ENCODE data around the gene MAPK10. TPM values are rescaled to one million over a fixed set of nuclear protein-coding genes. Genes with fewer than 3 reads are reported as not detected.

Gene MAPK10
- total and polyA plus RNA-seq, 10 of the 15 experiments (the other 5 are each of a cell fraction or from before 2014, with no cell fraction given) = 1.1 to 4.2 (median 2.4) TPM

DNA sequence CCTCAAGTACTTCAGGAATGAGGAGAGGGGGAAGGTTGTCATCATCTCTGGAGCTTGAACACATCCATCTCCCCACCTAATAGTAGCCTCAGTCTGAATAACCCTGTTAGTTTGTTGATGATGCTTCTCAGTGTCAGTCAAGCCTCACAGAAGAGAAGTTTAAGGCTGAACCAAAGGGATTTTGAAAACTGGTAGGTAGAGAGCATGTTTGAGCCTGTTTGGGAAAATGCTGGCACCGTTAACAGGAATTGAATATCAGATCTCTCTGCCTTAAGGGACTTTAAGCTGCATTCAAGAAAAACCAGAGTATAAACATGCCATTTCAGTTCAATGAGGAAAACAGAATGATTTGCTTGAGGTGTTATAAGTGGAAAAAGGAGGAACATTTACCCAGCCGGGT, 73.1 kb downstream of the MAPK10 start (continued):
- TF ChIP-seq, protein P1, sequence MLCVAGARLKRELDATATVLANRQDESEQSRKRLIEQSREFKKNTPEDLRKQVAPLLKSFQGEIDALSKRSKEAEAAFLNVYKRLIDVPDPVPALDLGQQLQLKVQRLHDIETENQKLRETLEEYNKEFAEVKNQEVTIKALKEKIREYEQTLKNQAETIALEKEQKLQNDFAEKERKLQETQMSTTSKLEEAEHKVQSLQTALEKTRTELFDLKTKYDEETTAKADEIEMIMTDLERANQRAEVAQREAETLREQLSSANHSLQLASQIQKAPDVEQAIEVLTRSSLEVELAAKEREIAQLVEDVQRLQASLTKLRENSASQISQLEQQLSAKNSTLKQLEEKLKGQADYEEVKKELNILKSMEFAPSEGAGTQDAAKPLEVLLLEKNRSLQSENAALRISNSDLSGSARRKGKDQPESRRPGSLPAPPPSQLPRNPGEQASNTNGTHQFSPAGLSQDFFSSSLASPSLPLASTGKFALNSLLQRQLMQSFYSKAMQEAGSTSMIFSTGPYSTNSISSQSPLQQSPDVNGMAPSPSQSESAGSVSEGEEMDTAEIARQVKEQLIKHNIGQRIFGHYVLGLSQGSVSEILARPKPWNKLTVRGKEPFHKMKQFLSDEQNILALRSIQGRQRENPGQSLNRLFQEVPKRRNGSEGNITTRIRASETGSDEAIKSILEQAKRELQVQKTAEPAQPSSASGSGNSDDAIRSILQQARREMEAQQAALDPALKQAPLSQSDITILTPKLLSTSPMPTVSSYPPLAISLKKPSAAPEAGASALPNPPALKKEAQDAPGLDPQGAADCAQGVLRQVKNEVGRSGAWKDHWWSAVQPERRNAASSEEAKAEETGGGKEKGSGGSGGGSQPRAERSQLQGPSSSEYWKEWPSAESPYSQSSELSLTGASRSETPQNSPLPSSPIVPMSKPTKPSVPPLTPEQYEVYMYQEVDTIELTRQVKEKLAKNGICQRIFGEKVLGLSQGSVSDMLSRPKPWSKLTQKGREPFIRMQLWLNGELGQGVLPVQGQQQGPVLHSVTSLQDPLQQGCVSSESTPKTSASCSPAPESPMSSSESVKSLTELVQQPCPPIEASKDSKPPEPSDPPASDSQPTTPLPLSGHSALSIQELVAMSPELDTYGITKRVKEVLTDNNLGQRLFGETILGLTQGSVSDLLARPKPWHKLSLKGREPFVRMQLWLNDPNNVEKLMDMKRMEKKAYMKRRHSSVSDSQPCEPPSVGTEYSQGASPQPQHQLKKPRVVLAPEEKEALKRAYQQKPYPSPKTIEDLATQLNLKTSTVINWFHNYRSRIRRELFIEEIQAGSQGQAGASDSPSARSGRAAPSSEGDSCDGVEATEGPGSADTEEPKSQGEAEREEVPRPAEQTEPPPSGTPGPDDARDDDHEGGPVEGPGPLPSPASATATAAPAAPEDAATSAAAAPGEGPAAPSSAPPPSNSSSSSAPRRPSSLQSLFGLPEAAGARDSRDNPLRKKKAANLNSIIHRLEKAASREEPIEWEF (IDR thresholded peaks at IDR 0.05; ENCODE audit: insufficient replicate concordance, low read depth, low read length) = no peak
- no peak for TF ChIP-seq SUZ12 (IDR thresholded peaks at IDR 0.05; ENCODE audit: unreplicated experiment)
- TF ChIP-seq EGR1 (IDR thresholded peaks at IDR 0.05; ENCODE audit: borderline replicate concordance in 1 of 2, low read depth in 2 of 2, low read length in 2 of 2) = no peak
- TF ChIP-seq NRF1 (conservative IDR thresholded peaks at IDR 0.05; ENCODE audit: low read depth, low read length) = no peak
- no peak for TF ChIP-seq SREBF2 (IDR thresholded peaks at IDR 0.05; ENCODE audit: low read length)

DNA sequence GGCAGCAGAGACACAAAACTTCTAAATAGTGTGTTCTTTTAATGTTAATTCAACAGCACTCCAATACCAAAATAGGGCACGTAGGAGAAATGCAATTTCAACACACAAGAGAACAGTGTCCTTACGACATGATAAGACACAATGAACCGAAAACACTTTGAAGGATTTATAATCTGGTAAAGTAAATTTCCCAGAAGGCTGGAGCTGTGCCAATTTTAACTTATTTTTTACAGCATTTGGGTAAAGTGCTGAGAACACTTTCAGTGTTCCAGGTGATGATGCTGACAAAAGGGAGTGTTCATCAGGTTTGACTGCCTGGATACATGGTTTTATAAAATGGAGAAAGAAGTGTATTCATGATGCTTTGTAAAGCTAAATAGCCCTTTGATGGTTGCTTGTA, 76.5 kb downstream of the MAPK10 start:
- no peak overlapping the region for H3K9ac ChIP-seq (ENCODE audit: control insufficient read depth, insufficient read depth, low read length)
- H3K4me2 ChIP-seq (ENCODE audit: control insufficient read depth, insufficient read depth) = no peak overlapping the region
- no TSS peak for BruUV-seq (replicated peaks)
- ATAC-seq (no peak), FAIRE-seq (no peak), DNase-seq (ENCODE audit: low read depth, low spot score) (no peak)
- ChIA-PET CTCF (no interaction called here), RAD21 (ENCODE audit: unreplicated experiment) (no interaction called here), SMC1A (ENCODE audit: uncharacterized antibody, unreplicated experiment) (no interaction called here), POLR2A (no interaction called here)
- intact Hi-C loops (cut with micrococcal nuclease; ENCODE audit: unreplicated experiment) (no loop called here), in situ Hi-C loops (cut with MboI) (no loop called here)
- no peaks in the 10 kb centered on the region for H3K4me1 ChIP-seq (ENCODE audit: control insufficient read depth, insufficient read depth, low read length)
- H3K27ac ChIP-seq (ENCODE audit: control insufficient read depth, insufficient read depth) = no peak overlapping the region
- H3K9me3 ChIP-seq (replicated peaks; ENCODE audit: control insufficient read depth, insufficient read depth, low read length) = no peaks in the 10 kb centered on the region
- H3K79me2 ChIP-seq (ENCODE audit: control insufficient read depth, insufficient read depth, low read length) = no peaks in the 10 kb centered on the region
- no peaks in the 10 kb centered on the region for H3K36me3 ChIP-seq (ENCODE audit: control insufficient read depth in 2 of 2, insufficient read depth in 2 of 2, low read length in 1 of 2)
- H3K27me3 ChIP-seq (replicated peaks in 1 of 2; ENCODE audit: control insufficient read depth in 2 of 2, insufficient read depth in 2 of 2, low read length in 1 of 2) = no peaks in the 10 kb centered on the region
- H3K4me3 ChIP-seq = no peak overlapping the region
- WGBS (ENCODE audit: insufficient coverage, insufficient replicate concordance, low lambda C conversion rate, missing lambda C conversion rate) = 21% methylated on average over 3 of the region's 3 CpGs
- no peak overlapping the region for H2AFZ ChIP-seq (ENCODE audit: control insufficient read depth, low read depth, low read length)
- no peaks in the 10 kb centered on the region for H4K20me1 ChIP-seq (ENCODE audit: control insufficient read depth, insufficient read depth)
- TF ChIP-seq, protein P2, sequence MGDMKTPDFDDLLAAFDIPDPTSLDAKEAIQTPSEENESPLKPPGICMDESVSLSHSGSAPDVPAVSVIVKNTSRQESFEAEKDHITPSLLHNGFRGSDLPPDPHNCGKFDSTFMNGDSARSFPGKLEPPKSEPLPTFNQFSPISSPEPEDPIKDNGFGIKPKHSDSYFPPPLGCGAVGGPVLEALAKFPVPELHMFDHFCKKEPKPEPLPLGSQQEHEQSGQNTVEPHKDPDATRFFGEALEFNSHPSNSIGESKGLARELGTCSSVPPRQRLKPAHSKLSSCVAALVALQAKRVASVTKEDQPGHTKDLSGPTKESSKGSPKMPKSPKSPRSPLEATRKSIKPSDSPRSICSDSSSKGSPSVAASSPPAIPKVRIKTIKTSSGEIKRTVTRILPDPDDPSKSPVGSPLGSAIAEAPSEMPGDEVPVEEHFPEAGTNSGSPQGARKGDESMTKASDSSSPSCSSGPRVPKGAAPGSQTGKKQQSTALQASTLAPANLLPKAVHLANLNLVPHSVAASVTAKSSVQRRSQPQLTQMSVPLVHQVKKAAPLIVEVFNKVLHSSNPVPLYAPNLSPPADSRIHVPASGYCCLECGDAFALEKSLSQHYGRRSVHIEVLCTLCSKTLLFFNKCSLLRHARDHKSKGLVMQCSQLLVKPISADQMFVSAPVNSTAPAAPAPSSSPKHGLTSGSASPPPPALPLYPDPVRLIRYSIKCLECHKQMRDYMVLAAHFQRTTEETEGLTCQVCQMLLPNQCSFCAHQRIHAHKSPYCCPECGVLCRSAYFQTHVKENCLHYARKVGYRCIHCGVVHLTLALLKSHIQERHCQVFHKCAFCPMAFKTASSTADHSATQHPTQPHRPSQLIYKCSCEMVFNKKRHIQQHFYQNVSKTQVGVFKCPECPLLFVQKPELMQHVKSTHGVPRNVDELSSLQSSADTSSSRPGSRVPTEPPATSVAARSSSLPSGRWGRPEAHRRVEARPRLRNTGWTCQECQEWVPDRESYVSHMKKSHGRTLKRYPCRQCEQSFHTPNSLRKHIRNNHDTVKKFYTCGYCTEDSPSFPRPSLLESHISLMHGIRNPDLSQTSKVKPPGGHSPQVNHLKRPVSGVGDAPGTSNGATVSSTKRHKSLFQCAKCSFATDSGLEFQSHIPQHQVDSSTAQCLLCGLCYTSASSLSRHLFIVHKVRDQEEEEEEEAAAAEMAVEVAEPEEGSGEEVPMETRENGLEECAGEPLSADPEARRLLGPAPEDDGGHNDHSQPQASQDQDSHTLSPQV (IDR thresholded peaks at IDR 0.05) = no peak
- no peak for TF ChIP-seq TCF3 (IDR thresholded peaks at IDR 0.05; ENCODE audit: borderline replicate concordance, insufficient read depth, low read depth, low read length)
- TF ChIP-seq ZNF384 (IDR thresholded peaks at IDR 0.05; ENCODE audit: borderline replicate concordance, low read depth, low read length) = no peak
- no peak for TF ChIP-seq POLR2A (IDR thresholded peaks at IDR 0.05; ENCODE audit: low read depth, low read length)
- no peak for TF ChIP-seq ZNF207 (IDR thresholded peaks at IDR 0.05; ENCODE audit: borderline replicate concordance)
- TF ChIP-seq IKZF1 (conservative IDR thresholded peaks at IDR 0.05) = no peak
- no peak for TF ChIP-seq SREBF2 (IDR thresholded peaks at IDR 0.05; ENCODE audit: low read length)
- TF ChIP-seq ATF7 (IDR thresholded peaks at IDR 0.05; ENCODE audit: low read depth) = no peak
- no peak for TF ChIP-seq TBL1XR1 (IDR thresholded peaks at IDR 0.05; ENCODE audit: low read depth, low read length)
- TF ChIP-seq PAX5 (IDR thresholded peaks at IDR 0.05; ENCODE audit: borderline replicate concordance, low read depth, low read length) = no peak
- no peak for TF ChIP-seq HDGF (IDR thresholded peaks at IDR 0.05)

Measured in GM12878 (cell line).